Ammon's horn (tissue), 1 donor: Measurements from ENCODE around the gene SEPTIN12.
A peak's percentile ranks its signal among the peaks of the same experiment; 100 is the strongest.

ENCODE experiments used
- DNase-seq: peaks from one replicate; pipeline ENCODE4 v3.0.0-alpha.2; 2016; ENCODE audit warnings: low spot score

SEPTIN12 gene

DNA sequence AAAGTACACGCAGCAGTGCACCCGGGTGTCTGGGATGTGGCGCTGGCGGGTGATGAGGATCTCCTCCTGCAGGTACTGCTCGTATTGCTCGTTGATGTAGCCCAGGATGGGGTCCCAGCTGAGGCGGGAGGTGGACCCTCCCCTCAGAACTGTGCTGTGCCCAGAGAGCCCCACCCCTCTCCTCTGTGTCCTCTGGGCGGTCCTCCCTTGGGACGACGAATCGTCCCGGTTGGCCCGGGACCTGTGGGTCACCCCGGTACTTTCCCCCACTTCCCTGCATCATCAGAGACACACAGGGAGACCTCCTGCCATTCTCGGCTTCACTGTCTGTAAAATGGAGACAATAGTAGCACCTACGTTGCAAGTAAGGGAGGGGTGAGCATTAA, 4.2 kb downstream of the SEPTIN12 start:
- no peak for DNase-seq

DNA sequence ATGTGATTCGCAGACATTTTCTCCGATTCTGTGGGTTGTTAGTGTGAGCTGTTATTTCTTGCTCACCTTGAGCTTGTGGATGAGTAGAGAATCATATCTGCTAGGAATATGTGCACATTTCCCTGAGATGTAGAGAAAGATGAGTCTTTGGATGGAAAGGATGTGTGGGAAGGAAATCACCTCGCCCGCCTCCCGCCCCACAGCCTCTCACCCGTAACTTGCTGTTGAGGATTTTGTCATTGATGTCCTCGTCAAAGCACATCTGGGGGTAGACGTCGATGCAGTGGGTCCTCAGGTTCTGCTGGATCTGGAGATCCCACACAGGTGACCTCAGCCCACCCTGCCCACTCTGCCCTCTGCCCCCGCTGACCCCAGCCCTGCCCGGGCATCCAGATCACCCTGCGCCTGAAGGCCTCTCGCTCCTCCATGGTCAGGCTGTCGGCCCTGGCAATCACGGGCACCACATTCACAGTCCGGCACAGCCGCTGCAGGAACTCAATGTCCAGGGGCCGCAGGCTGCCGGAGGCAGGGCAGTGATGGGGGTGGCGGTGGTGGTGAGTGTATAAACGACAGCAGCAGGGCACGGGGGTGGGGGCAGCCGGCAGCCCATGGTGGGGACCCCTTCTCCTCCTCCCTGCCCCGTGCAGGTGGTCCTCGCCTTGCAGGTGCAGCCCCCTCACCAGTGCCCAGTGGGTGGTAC, 4.7 kb downstream of the SEPTIN12 start:
- no peak for DNase-seq

DNA sequence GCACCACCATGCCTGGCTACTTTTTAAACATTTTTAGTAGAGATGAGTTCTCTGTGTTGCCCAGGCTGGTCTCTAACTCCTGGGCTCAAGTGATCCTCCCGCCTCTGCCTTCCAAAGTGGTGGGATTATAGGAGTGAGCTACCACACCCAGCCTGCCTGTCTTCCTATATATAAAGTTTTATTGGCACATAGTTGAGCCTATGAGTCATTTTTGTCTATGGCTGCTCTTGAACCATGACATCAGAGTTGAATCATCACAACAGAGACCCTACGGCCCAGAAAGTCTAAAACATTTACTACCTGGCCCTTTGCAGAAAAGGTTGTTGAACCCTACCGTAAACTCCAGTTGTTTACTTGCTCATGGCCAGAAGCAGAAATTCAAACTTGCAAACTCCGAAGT, 7.9 kb downstream of the SEPTIN12 start:
- no peak for DNase-seq

DNA sequence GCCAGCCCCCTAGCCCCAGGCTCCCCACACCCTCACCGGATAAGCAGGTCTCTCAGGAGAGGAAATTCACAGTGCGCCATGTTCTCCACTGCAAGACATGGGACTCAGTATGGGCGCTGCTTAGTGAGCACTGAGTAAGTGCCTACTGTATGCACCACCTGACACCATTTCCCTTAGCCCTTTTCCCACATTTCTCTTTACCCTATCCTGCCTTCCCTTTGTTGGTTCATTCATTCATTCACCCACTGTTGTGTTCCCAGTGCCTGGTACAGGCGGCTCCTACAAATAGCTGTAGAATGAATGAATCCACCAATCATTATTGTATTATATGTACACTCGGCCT, 10.1 kb downstream of the SEPTIN12 start:
- no peak for DNase-seq

DNA sequence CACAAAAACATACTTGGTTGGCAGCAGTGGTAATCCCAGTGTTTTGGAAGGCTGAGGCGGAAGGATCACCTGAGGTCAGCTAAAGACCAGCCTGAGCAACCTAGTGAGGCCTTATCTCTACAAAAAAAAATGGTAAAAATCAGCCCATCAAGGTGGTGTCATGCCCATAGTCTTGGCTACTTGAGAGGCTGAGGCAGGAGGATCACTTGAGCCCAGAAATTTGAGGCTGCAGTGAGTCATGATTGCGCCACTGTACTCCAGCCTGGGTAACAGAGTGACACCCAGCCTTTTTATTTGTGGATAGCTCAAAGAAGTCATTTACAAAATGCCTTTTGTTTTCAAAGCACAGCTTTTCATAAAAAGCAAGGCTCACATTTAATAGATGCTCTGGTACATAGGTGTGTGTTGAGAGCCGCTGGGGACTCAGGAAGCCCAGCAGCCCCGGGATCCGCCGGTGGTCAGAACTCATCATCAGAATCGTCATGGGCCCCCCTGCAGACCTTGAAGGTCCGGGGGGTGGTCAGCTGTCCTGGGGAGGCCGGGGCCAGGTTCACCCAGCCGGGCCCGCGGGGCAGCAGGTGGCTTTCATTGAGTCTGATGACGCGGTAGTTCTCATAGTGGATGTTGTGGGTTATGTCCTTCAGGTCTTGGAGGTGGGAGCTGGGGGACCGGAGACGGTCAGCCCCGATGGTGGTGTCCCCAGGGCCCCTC, 10.7 kb downstream of the SEPTIN12 start:
- DNase-seq: no peak

DNA sequence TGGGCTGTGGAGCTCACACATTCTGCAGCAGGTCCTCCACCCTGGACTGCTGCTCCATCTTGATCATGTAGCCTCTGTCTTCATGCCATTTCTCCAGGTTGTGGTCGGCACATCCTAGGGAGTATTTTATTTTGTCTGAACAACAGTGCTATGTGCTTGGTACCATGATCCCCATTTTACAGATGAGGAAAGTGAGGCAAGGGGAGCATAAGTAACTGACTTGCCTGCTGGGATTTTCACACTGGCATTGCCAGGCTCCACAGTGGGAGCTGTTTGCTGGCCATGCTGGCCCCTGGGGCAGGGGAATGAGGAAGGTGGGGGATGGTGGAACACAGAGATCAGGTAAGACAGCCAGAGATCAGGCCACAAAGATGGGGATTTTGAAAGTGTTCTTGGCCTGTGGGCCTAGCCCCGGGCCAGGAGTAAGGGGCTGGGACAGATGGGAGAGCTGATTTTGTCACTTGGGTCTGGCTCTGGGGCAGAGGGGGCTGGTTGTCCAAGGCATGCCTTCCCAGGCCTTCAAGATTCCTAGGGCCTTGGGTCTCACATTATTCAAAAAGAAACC, 11.9 kb downstream of the SEPTIN12 start:
- no peak for DNase-seq

DNA sequence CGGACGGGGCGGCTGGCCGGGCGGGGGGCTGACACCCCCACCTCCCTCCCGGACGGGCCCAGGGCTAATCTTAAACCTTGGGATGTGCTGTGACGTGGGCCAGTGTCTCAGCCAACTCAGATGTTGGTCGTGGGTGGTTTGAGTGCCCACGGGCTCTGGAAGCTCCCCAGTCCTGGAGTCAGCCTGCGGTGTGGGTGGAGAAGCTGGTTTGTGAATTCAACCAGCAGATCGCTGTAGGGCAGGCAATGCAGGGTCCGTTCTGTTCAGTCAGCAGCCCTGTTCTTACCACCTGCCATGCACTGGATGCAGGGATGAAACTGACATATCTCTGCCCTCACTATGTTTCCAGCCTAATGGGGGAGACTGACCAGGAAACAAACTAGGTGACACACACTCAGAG, 13.1 kb downstream of the SEPTIN12 start:
- DNase-seq: no peak

DNA sequence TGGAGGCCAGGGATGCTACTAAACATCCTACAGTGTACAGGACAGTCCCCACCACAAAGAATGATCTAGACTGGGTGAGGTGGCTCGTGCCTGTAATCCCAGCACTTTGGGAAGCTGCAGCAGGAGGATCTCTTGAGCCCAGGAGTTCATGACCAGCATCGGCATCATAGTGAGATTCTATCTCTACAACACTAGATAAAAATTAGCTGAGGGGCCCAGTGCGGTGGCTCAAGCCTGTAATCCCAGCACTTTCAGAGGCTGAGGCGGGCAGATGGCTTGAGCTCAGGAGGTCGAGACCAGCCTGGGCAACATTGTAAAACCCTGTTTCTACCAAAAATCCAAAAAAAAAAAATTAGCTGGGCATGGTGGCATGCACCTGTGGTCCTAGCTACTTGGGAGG, 15.8 kb downstream of the SEPTIN12 start:
- DNase-seq: no peak

DNA sequence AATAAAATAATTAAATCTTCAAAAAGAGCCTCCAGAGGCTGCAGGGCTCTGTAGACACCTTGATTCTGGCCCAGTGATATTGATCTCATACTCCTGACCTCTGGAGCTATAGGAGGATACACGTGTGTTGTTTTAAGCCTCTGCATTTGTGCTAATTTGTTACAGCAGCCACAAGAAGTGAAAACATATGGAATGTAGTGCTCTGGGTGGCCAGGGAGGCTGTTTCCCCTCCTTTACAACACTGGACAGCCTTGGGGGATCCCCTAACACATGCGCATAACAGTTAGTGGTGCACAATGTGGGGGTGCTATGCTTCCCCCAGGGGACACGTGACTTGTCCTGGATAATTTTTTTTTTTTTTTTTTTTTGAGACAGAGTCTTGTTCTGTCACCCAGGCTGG, 16.5 kb downstream of the SEPTIN12 start:
- DNase-seq: no peak

DNA sequence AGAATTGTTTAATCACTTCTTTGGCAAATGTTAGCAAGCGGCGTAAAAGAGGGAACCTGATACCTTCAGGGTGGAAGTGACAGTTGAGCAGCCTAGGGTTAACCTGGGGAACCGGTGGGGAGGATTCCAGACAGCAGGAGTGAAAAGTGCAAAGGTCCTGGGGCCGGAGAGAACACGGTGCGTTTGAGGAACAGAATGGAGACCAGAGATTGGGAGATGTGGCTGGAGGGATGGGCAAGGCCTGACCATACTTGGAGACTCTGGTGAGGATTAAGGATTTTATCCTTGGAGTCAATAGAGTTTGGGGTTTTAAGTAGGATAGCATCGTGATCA, 18.9 kb downstream of the SEPTIN12 start:
- no peak for DNase-seq

DNA sequence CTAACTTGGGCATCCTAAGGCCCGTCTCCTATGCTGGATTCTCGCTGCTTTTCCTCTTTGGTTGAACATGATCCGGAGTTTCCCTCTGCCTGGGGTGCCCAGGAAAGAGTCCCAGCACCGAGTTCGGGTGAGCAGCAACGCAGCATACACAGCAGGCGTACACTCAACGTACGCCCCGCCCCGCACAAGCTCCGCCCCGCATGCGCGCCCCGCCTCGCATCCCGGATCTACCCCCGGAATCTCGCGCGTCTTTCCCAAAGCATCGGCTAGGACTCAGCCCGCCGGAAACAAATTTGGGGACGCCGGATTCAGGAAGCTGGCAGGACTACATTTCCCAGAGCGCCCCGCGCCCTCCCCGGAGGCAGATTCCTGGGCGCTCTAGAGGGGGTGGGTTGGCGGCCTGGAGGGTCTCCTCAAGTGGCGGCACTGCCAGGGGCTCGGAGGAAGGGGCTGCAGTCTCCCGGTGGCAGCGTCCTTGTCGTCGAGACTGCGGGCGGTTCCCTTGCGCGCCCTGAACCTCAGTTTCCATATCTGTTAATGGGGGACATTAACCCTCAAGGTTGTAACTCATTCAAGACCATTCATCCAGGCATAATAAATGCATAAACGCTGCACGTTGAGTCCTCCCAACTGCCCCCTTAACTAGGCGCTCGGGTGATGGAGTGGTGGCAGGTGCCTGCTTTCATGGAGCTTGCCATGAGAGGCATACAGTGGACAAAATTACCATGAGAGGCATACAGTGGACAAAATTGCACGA, 19.4 kb downstream of the SEPTIN12 start:
- DNase-seq: peak; percentile 98

DNA sequence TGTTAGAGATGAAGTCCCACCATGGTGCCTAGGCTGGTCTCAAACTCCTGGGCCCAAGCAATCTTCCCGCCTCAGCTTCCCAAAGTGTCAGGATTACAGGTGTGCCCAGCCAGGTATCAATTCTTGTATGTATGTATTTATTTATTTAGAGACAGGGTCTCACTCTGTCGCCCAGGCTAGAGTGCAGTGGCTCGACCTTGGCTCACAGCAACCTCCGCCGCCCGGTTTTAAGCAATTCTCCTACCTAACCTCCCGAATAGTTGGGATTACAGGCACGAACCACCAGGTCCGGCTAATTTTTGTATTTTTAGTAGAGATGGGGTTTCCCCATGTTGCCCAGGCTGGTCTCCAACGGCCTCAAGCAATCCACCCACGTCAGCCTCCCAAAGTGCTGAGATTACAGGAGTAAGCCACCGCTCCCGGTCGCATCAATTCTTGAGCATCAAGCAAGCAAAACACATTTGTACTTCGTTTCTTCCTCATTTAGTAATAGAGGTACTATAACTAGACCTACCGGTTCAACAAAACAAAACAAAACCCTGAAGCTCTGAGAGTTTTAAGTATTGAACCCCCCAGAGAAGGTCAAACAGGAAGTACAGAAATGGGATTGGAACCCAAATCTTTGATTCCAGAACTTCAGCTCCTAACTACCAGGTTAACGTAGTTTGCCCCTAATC, 20.1 kb downstream of the SEPTIN12 start:
- no peak for DNase-seq

DNA sequence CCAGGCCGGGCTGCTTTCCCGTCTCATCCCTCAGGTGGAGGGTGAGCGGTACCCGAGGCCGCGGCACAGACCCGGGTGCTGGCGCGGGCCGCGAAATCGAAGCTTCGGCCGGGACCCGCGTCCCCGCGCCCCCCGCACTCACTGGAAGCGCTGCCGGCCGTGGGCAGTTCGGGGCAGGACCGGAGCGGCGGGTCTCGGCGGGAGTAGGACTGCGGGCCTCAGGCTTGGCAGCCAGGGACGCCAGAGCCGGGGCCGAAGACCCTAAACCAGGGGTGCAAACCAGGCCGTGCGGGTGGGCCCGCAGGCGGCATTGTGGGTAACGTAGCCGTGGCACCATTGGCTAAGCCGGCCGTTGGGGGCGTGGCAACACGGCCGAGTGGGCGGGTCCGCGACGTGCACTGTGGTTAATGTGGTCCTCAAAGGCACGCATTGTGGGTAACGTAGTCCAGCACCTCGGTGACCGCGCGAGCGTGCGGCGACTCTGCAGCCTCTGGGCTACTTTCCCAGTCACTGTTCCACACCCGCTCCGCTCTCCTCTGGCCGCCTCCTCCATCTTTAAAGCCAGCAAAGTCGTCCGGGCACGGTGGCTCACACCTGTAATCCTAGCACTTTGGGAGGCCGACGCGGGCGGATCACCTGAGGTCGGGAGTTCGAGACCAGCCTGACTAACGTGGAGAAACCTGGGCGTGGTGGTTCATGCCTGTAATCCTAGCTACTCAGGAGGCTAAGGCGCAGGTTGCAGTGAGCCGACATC, 21.1 kb downstream of the SEPTIN12 start, which contains the start of gene ZNF500:
ZNF500 (minus strand) TSS at position 288 of the 754 bp plus-strand sequence. CDS start 1,184 bp downstream, outside the sequence.
- peak; percentile 99 for DNase-seq

DNA sequence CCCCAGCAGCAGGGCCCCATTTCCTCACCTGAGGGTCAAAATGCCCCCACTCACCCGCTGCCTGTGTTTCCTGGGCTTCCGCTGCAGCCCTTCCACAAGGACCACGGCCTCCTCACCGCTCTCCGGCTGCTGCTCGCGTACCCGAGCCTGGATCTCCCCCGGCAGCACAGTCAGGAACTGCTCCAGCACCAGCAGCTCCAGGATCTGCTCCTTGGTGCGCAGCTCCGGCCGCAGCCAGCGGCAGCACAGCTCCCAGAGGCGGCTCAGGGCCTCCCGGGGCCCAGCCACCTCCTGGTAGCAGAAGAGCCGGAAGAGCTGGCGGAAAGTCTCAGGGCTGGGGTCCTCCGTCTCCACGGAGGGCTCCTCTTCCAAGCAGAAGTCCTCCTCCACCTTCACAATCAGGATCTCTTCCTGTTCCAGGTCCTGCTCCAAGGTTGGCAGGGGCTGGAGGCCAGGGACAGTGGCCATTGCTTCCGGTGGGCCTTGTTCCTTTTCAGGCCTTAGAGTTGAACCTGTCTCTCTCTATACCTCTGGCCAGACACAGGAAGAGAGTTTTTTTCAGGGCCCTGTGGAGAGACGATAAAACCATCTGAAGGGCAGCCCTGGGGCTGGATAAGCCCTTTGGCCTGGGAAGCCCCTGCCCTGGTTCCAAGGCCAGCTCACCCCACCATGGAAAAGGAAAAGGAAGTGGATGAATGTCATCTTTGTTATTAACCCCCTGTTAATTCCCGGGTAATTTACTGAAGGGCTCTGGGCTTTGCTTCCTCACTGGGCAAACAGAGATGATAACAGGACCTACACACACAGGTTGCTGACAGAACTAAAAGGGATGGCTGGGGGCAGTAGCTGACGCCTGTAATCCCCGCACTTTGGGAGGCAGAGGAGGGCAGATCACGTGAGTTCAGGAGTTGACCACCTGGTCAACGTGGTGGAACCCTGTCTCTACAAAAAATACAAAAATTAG, 22.4 kb downstream of the SEPTIN12 start:
- no peak for DNase-seq

DNA sequence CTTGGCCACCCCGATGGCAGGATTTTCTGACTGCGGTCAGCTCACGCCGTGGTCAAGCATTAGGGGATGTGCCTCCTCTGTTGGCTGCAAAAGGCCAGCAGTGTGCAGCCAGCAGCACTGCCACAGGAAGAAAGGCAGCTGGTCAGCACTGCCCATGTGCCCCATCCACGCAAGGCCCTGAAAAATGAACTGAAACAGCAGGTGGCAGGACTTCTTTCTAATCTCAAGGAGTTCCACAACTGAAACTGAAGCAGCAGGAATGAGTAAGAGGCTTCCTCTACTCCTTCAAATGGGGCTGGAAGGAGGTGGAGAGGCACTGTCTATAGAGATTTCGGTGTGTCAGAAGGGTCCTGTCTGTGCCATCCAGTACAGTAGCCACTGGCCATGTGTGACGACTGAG, 24.4 kb downstream of the SEPTIN12 start:
- no peak for DNase-seq

DNA sequence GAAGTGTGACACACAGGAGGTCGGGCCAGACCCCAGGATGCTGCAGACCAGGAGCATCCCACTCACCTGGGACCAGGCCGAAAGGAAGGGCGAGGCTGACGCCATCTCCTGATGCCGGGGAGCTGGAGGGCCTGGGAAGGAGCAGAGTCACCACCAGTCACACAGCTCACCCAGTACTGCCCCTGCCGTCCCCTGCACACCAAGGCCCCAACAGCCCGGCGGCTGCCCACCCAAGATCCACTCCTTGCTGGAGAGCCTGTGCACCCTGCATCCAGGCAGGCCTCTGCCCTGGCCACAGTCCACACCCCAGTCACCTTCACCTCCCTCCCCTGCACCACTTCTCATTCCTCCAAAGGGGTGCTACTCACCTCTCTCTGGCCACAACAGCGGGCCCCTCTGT, 25.9 kb downstream of the SEPTIN12 start:
- no peak for DNase-seq

DNA sequence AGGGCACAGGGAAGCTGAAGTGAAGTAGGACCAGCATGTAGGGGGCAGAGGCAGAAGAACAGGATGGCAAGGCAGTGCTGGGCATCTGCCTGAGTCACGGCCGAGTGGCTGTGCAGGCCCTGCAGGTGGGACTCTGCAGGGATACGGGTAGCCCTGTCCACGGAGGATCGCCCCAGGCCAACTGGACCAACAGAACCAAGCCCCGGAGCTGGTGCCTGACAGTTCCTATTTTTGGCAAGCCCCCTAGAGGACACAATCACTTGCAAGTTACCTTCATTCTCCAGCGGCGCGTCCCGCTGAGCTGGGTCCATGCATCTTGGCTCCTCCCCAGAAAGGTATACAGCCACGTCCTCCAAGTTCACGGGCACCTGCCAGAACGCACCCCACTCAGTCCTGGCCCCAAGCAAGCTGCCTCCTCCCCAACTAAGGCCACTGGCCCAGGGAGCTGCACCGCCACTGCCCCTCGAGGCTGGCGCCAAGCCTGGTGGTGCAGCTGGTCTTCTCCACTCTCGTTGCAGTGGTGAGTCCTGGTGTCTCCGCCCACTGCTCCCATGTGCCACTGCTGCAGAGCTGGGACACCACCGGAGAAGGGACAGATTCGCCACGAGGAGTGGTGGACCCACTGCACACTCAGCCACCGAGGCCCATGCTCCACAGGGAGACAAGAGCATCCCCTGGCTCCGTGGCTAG, 27.8 kb downstream of the SEPTIN12 start:
- DNase-seq: no peak

DNA sequence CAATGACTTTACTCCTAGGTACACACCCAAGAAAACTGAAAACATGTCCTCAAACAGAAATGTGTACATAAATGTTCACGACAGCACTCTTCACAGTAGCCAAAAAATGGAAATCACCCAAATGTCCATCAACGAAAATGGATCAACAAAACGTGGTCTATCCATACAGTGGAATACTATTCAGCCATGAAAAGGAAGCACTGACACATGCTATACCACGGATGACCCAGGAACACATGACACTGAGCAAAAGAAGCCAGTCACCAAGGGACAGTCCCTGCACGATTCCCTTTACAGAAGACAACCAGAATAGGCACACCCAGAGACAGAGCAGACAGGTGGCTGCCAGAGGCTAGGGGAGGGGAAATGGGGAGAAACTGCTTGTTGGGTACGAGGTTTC, 32.5 kb downstream of the SEPTIN12 start:
- no peak for DNase-seq

DNA sequence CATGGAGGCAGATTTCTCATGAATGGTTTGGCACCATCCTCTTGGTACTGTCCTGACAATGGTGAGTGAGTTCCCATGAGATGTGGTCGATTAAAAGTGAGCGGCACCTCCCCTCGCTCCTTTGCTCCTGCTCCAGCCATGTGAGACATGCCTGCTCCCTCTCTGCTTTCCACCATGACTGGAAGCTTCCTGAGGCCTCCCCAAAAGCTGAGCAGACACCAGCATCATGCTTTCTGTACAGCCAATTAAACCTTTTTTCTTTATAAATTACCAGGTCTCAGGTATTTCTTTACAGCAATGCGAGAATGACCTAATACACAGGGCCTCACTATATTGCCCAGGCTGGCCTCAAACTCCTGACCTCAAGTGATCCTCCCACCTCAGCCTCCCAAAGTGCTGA, 33.3 kb downstream of the SEPTIN12 start:
- DNase-seq: no peak

DNA sequence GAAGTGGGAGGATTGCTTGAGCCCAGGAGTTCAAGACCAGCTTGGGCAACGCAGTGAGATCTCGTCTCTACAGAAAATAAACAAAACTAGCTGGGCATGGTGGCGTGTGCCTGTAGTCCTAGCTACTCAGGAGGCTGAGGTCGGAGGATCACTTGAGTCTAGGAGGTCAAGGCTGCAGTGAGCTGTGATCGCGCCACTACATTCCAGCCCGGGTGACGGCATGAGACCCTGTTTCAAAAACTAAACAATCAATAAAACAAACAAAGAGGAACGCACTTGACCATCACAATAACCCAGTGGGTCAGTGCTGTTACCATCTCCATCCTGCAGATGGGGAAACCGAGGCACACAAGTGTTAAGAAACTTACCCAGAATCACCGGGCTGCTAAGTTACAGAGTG, 34.9 kb downstream of the SEPTIN12 start:
- DNase-seq: no peak
